Measurements from ENCODE around the gene YRDC. TPM values are rescaled to one million over a fixed set of nuclear protein-coding genes. Genes with fewer than 3 reads are reported as not detected.
A peak's percentile ranks its signal among the peaks of the same experiment; 100 is the strongest.

Gene YRDC
- total RNA-seq, 4 donors from 2014 or later: 8.1 to 12.9 (median 9.7) TPM

DNA sequence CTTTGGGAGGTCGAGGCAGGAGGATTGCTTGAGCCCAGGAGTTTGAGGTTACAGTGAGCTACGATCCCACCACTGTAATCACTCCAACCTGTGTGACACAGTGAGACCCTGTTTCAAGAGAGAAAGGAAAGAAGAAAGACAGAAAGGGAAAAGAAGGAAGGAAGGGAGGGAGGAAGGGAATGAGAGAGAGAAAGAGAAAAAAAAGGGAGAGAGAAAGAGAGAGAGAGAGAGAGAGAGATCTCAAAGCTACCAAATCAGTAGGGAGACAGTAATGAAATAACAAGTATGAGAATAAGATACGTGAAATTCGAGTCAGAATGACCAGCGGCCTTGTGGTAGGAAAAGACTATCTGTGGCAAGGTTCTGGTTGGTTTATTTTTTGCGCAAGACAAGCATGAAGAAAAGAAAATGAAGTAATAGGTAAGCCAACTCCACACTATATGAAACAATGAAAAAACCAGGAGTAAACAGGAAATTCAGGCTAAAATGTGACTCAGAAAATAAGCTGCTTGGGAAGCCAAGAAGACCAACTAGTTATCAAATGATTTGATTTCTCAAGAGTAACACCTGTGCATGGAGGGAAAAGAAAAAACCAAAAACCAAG lies 42.4 kb upstream of the YRDC start:
- H3K27ac ChIP-seq: peak overlapping the region in 1 of 4 donors; percentile 1
- H3K9me3 ChIP-seq: no peaks in the 10 kb centered on the region
- no peak overlapping the region for H3K4me3 ChIP-seq
- TF ChIP-seq CTCF (IDR thresholded peaks at IDR 0.05): no peak
- no peak for TF ChIP-seq POLR2A (IDR thresholded peaks at IDR 0.05)
- H3K27me3 ChIP-seq: no peaks in the 10 kb centered on the region
- peaks cover 0 to 37% (median 0%) of the 10 kb centered on the region in 4 donors for H3K4me1 ChIP-seq
- DNase-seq: no peak
- no peaks in the 10 kb centered on the region for H3K36me3 ChIP-seq

GRCh38 chr1:37849480-37849879 lies 41.5 kb upstream of the YRDC start:
- H3K27ac ChIP-seq: no peak overlapping the region
- DNase-seq: no peak
- no peaks in the 10 kb centered on the region for H3K9me3 ChIP-seq
- TF ChIP-seq CTCF (IDR thresholded peaks at IDR 0.05) (no peak), POLR2A (IDR thresholded peaks at IDR 0.05) (no peak)
- H3K36me3 ChIP-seq: no peaks in the 10 kb centered on the region
- no peak overlapping the region for H3K4me3 ChIP-seq
- peaks cover 0 to 41% (median 0%) of the 10 kb centered on the region in 4 donors for H3K4me1 ChIP-seq
- no peaks in the 10 kb centered on the region for H3K27me3 ChIP-seq

- H3K4me3 ChIP-seq: peak overlapping the region in 1 of 4 donors; percentile 13
- no peaks in the 10 kb centered on the region for H3K36me3 ChIP-seq
- H3K4me1 ChIP-seq: peaks cover 0 to 32% (median 0%) of the 10 kb centered on the region in 4 donors
- TF ChIP-seq CTCF (IDR thresholded peaks at IDR 0.05) (no peak), POLR2A (IDR thresholded peaks at IDR 0.05) (no peak)
- no peaks in the 10 kb centered on the region for H3K9me3 ChIP-seq
- H3K27me3 ChIP-seq: no peaks in the 10 kb centered on the region
- DNase-seq: no peak
- peak overlapping the region in 2 of 4 donors; percentile 25 to 59 for H3K27ac ChIP-seq
These were observed 38.8 kb upstream of the YRDC start for GRCh38 chr1:37846647-37847339.

DNA sequence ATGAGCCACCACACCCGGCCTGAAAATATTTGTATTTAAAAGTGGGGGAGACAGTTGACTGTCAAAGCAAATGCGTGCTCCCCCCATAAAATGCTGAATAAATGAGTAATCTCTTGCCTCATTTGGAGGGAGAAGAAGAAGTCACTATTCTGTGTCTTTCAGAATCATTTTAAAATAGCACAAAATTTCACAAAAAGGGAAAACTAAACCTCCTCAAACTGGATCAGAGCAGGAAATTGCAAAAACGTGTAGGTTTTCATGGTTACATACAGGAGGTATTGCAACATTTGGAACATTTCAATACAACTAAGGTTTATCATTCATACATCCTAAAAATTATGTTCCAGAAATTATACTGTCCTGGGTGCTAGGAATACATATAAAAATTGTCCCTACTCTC lies 37.8 kb upstream of the YRDC start:
- peaks cover 0 to 5% (median 0%) of the 10 kb centered on the region in 3 donors for H3K36me3 ChIP-seq
- H3K27me3 ChIP-seq: no peaks in the 10 kb centered on the region
- no peak overlapping the region for H3K27ac ChIP-seq
- TF ChIP-seq CTCF (IDR thresholded peaks at IDR 0.05) (no peak), POLR2A (IDR thresholded peaks at IDR 0.05) (no peak)
- no peak for DNase-seq
- no peak overlapping the region for H3K4me3 ChIP-seq
- H3K4me1 ChIP-seq: peaks cover 0 to 25% (median 0%) of the 10 kb centered on the region in 4 donors
- no peaks in the 10 kb centered on the region for H3K9me3 ChIP-seq

DNA sequence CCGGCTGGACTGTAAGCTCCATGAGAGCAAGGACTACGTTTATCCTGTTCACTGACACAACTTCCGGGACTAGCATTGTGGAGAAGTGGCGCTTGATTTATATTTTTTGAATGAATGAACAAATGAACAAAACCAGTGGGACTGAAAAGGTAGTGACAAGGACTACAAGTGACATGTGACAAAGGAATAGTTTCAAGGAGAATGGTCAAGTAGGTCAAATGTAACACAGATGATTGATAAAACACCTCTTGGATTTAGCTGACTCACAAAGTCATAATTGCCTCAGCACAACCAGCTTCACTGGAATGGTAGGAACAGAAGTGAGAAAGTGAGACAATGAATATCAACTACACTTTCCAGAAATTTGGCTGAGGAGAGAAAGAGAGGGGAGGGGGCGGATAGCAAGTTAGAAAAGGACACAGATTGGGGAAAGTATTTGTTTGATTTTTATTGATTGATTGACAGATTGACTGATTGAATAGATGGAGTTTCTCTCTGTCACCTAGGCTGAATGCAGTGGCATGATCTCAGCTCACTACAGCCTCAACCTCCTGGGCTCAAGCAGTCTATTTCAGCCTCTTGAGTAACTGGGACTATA lies 37.1 kb upstream of the YRDC start:
- H3K4me1 ChIP-seq: peaks cover 0 to 21% (median 0%) of the 10 kb centered on the region in 4 donors
- no peaks in the 10 kb centered on the region for H3K9me3 ChIP-seq
- H3K27ac ChIP-seq: no peak overlapping the region

More for the DNA sequence above, 37.1 kb upstream of the YRDC start:
- H3K4me3 ChIP-seq: no peak overlapping the region
- no peaks in the 10 kb centered on the region for H3K27me3 ChIP-seq
- DNase-seq: no peak
- TF ChIP-seq POLR2A (IDR thresholded peaks at IDR 0.05): no peak
- TF ChIP-seq CTCF (IDR thresholded peaks at IDR 0.05): no peak
- peaks cover 0 to 9% (median 0%) of the 10 kb centered on the region in 3 donors for H3K36me3 ChIP-seq

Measured in Peyer's patch (tissue), 4 donors.